UCSD-AML1 (cell line): ENCODE measurements around the gene IL17RC.
A peak's percentile ranks its signal among the peaks of the same experiment; 100 is the strongest.
"Not testable (repeated sequence)": the region's sequence is repeated elsewhere in the genome, so short reads cannot be mapped to it uniquely, and the experiment has no call there.

Source experiments
- DNase-seq: peaks from one replicate; lab custom pipeline; 2025; ENCODE audit not compliant: unreplicated experiment; lab: John Stamatoyannopoulos, UW

IL17RC gene

GRCh38 chr3:9916734-9917680 lies at the start of gene IL17RC:
IL17RC (plus strand) TSS chr3:9917098; CDS start chr3:9917316, 218 bp downstream.
- DNase-seq, result peak; percentile 71

GRCh38 chr3:9867106-9867505 lies 49.8 kb upstream of the IL17RC start:
- no peak for DNase-seq

- no peak for DNase-seq
Observed at GRCh38 chr3:9869955-9870354, 46.9 kb upstream of the IL17RC start.

- DNase-seq, result no peak
Observed at GRCh38 chr3:9870978-9871377, 45.9 kb upstream of the IL17RC start.

GRCh38 chr3:9872067-9872466 lies 44.8 kb upstream of the IL17RC start:
- DNase-seq, result not testable (repeated sequence)

GRCh38 chr3:9875448-9875847 lies 41.5 kb upstream of the IL17RC start:
- no peak for DNase-seq

- not testable (repeated sequence) for DNase-seq
Observed at GRCh38 chr3:9876255-9876654, 40.6 kb upstream of the IL17RC start.

GRCh38 chr3:9876991-9877390 lies 39.9 kb upstream of the IL17RC start:
- no peak for DNase-seq

GRCh38 chr3:9878700-9879099 lies 38.2 kb upstream of the IL17RC start:
- no peak for DNase-seq

- DNase-seq, result no peak
Observed at GRCh38 chr3:9879830-9880549, 36.9 kb upstream of the IL17RC start, which contains the start of gene CIDEC. CIDEC (minus strand) TSS chr3:9880253; CDS start chr3:9878486, 1,767 bp downstream.

- DNase-seq, result no peak
Observed at GRCh38 chr3:9881441-9881840, 35.5 kb upstream of the IL17RC start.

- DNase-seq, result no peak
Observed at GRCh38 chr3:9883706-9884554, 33.0 kb upstream of the IL17RC start.

GRCh38 chr3:9884555-9885165 lies 32.2 kb upstream of the IL17RC start:
- no peak for DNase-seq

GRCh38 chr3:9886328-9886727 lies 30.6 kb upstream of the IL17RC start:
- no peak for DNase-seq

- no peak for DNase-seq
Observed at GRCh38 chr3:9887480-9887879, 29.4 kb upstream of the IL17RC start.

- DNase-seq, result no peak
Observed at GRCh38 chr3:9888540-9888939, 28.4 kb upstream of the IL17RC start.

GRCh38 chr3:9889405-9889804 lies 27.5 kb upstream of the IL17RC start:
- no peak for DNase-seq

GRCh38 chr3:9890249-9891071 lies 26.4 kb upstream of the IL17RC start, which contains the start of gene JAGN1:
JAGN1 (plus strand) TSS chr3:9890610; CDS start chr3:9890723, 113 bp downstream.
- DNase-seq, result peak; percentile 92

GRCh38 chr3:9891072-9891622 lies 25.8 kb upstream of the IL17RC start:
- no peak for DNase-seq
